Occipital lobe (tissue), 2 donors: ENCODE results near the gene AGAP2. TPM values are rescaled to one million over a fixed set of nuclear protein-coding genes. Genes with fewer than 3 reads are reported as not detected.

ENCODE experiments used
- DNase-seq: peaks from one replicate; lab custom pipeline; 2025; lab: John Stamatoyannopoulos, UW
- total RNA-seq: library from RNA; depleted of rRNA; stranded (reverse); fragments of >200 nt; gene quantifications from one replicate; pipeline ENCODE4 v1.2.3, GENCODE V29; 2014

Gene AGAP2
- total RNA-seq, 1 donor from 2014 or later = 25.6 TPM

GRCh38 chr12:57754411-57755193, 16.1 kb upstream of the AGAP2 start, which contains the start of gene MARCHF9:
Gene MARCHF9 (plus strand): TSS chr12:57755103. CDS start chr12:57755529, 426 bp downstream.
- peak; percentile 14 for DNase-seq

GRCh38 chr12:57753756-57754337, 15.3 kb upstream of the AGAP2 start:
- no peak for DNase-seq

- no peak for DNase-seq
Measured at GRCh38 chr12:57752668-57753000, 14.1 kb upstream of the AGAP2 start.

- DNase-seq = peak; percentile 100
Measured at GRCh38 chr12:57751788-57752667, 13.5 kb upstream of the AGAP2 start, which contains the start of gene CDK4. Gene CDK4 (minus strand): TSS chr12:57752310. CDS start chr12:57751717, 593 bp downstream.

- DNase-seq = no peak
Measured at GRCh38 chr12:57751432-57751787, 12.9 kb upstream of the AGAP2 start.

GRCh38 chr12:57750561-57751431, 12.3 kb upstream of the AGAP2 start:
- DNase-seq = no peak

- no peak for DNase-seq
Measured at GRCh38 chr12:57749061-57749460, 10.5 kb upstream of the AGAP2 start.

GRCh38 chr12:57746025-57746424, 7.5 kb upstream of the AGAP2 start:
- no peak for DNase-seq

- DNase-seq = no peak
Measured at GRCh38 chr12:57745485-57745881, 6.9 kb upstream of the AGAP2 start.

GRCh38 chr12:57744777-57745484, 6.4 kb upstream of the AGAP2 start, which contains the start of gene TSPAN31:
Gene TSPAN31 (plus strand): TSS chr12:57745039. CDS start chr12:57745155, 116 bp downstream.
- peak; percentile 97 for DNase-seq

- no peak for DNase-seq
Measured at GRCh38 chr12:57744194-57744776, 5.7 kb upstream of the AGAP2 start.

- no peak for DNase-seq
Measured at GRCh38 chr12:57743769-57744168, 5.2 kb upstream of the AGAP2 start.

GRCh38 chr12:57741844-57742738, 3.5 kb upstream of the AGAP2 start:
- DNase-seq = no peak

GRCh38 chr12:57741413-57741789, 2.9 kb upstream of the AGAP2 start:
- DNase-seq = no peak

GRCh38 chr12:57740656-57741412, 2.3 kb upstream of the AGAP2 start:
- DNase-seq = peak; percentile 35

GRCh38 chr12:57739914-57740538, 1.5 kb upstream of the AGAP2 start:
- no peak for DNase-seq

- DNase-seq = peak; percentile 26
Measured at GRCh38 chr12:57739387-57739786, 845 bp upstream of the AGAP2 start.
